Liver (tissue), 9 donors: ENCODE measurements around the gene ART3. TPM values are rescaled to one million over a fixed set of nuclear protein-coding genes. Genes with fewer than 3 reads are reported as not detected.

Experiments used
- DNase-seq: peaks from one replicate; pipeline ENCODE4 v3.0.0-alpha.2; 2017; ENCODE audit warnings: low spot score
- H3K27ac ChIP-seq, 2 donors: one replicate each; pipeline ENCODE4 v1.7.0; 2013; ENCODE audit warnings: inconsistent platforms in 2 of 2, low read length in 2 of 2, control low read depth in 1 of 2, low read depth in 1 of 2, mild to moderate bottlenecking in 1 of 2
- H3K27me3 ChIP-seq, 4 donors: one replicate each; pipeline versions ENCODE4 v1.6.1 to v1.7.0; 2013; ENCODE audit warnings: low read length in 3 of 4, inconsistent platforms in 1 of 4, mild to moderate bottlenecking in 1 of 4, moderate library complexity in 1 of 4; ENCODE audit not compliant: control insufficient read depth in 4 of 4, insufficient read depth in 4 of 4
- H3K36me3 ChIP-seq, 4 donors: one replicate each; pipeline versions ENCODE4 v1.6.1 to v1.7.0; 2013; ENCODE audit warnings: low read length in 3 of 4, mild to moderate bottlenecking in 3 of 4, low read depth in 1 of 4, moderate library complexity in 1 of 4; ENCODE audit not compliant: control insufficient read depth in 4 of 4, insufficient read depth in 3 of 4
- H3K4me1 ChIP-seq, 4 donors: one replicate each; pipeline versions ENCODE4 v1.6.1 to v1.7.0; 2013; ENCODE audit warnings: low read length in 3 of 4, mild to moderate bottlenecking in 3 of 4, moderate library complexity in 1 of 4; ENCODE audit not compliant: control insufficient read depth in 4 of 4, insufficient read depth in 4 of 4
- H3K4me3 ChIP-seq, 3 donors: one replicate each; pipeline versions ENCODE4 v1.6.1 to v1.7.0; 2013; ENCODE audit warnings: low read length in 3 of 3, control low read depth in 1 of 3, low read depth in 1 of 3, mild to moderate bottlenecking in 1 of 3
- H3K9ac ChIP-seq, 2 donors: one replicate each; pipeline ENCODE4 v1.7.0; 2013; ENCODE audit warnings: low read length in 2 of 2, mild to moderate bottlenecking in 2 of 2, moderate library complexity in 2 of 2, control low read depth in 1 of 2, low read depth in 1 of 2
- H3K9me3 ChIP-seq, 4 donors: one replicate each; pipeline versions ENCODE4 v1.6.1 to v1.7.0; 2013; ENCODE audit warnings: low read length in 3 of 4; ENCODE audit not compliant: control insufficient read depth in 4 of 4
- EGR1 ChIP-seq, 2 donors: IDR thresholded peaks; 2 replicates each; pipeline ENCODE4 v1.6.1; 2016 to 2018; ENCODE audit warnings: antibody characterized with exemption in 2 of 2, low read depth in 2 of 2
- FOXA1 ChIP-seq: IDR thresholded peaks from 2 replicates; pipeline ENCODE4 v1.6.1; 2016; ENCODE audit warnings: antibody characterized with exemption
- FOXA2 ChIP-seq: IDR thresholded peaks from 2 replicates; pipeline ENCODE4 v1.6.1; 2016; ENCODE audit warnings: antibody characterized with exemption
- GABPA ChIP-seq, 2 donors: IDR thresholded peaks in 1 of 2; conservative IDR thresholded peaks in 1 of 2; 2 replicates each; pipeline ENCODE4 v1.6.1; 2016; ENCODE audit warnings: antibody characterized with exemption in 2 of 2, mild to moderate bottlenecking in 1 of 2, moderate library complexity in 1 of 2
- HNF4A ChIP-seq, 2 donors: conservative IDR thresholded peaks; 2 replicates each; pipeline ENCODE4 v1.6.1; 2016; ENCODE audit warnings: antibody characterized with exemption in 2 of 2, mild to moderate bottlenecking in 2 of 2
- HNF4G ChIP-seq: IDR thresholded peaks from 2 replicates; pipeline ENCODE4 v1.6.1; 2016; ENCODE audit warnings: antibody characterized with exemption
- JUND ChIP-seq, 2 donors: IDR thresholded peaks; 2 replicates each; pipeline ENCODE4 v1.6.1; 2016; ENCODE audit warnings: antibody characterized with exemption in 2 of 2
- NR2F2 ChIP-seq: IDR thresholded peaks from 2 replicates; pipeline ENCODE4 v1.6.1; 2016; ENCODE audit warnings: antibody characterized with exemption
- RAD21 ChIP-seq, 2 donors: IDR thresholded peaks; 2 replicates each; pipeline ENCODE4 v1.6.1; 2016; ENCODE audit warnings: antibody characterized with exemption in 2 of 2, mild to moderate bottlenecking in 2 of 2
- RXRA ChIP-seq, 2 donors: IDR thresholded peaks; 2 replicates each; pipeline ENCODE4 v1.6.1; 2017 to 2018; ENCODE audit warnings: antibody characterized with exemption in 2 of 2, mild to moderate bottlenecking in 1 of 2
- SP1 ChIP-seq: IDR thresholded peaks from 2 replicates; pipeline ENCODE4 v1.6.1; 2018; ENCODE audit warnings: antibody characterized with exemption, mild to moderate bottlenecking
- TAF1 ChIP-seq: conservative IDR thresholded peaks from 2 replicates; pipeline ENCODE4 v1.6.1; 2016; ENCODE audit warnings: antibody characterized with exemption, mild to moderate bottlenecking
- YY1 ChIP-seq: IDR thresholded peaks from 2 replicates; pipeline ENCODE4 v1.6.1; 2016; ENCODE audit warnings: antibody characterized with exemption, mild to moderate bottlenecking
- WGBS: extraction: QIAGEN DNeasy Blood & Tissue Kit; methylation state at CpG from one replicate; pipeline ENCODE4 v1.1.7; 2013; 5-methylcytosine and 5-hydroxymethylcytosine counted together
- polyA plus RNA-seq, 2 donors: library from polyadenylated mRNA; stranded (reverse) in 1 of 2; unstranded in 1 of 2; fragments of 200-250 nt in 1 of 2; fragments of >200 nt in 1 of 2; fragmentation: Nextera tagmentation in 1 of 2; extraction: Ambion mirVana in 1 of 2; gene quantifications; one replicate each; pipeline versions ENCODE4 v1.2.1 to v1.2.3, GENCODE V29; 2013 to 2015
- total RNA-seq, 2 donors: library from RNA; depleted of rRNA; stranded (reverse); fragments of >200 nt; gene quantifications; one replicate each; pipeline ENCODE4 v1.2.3, GENCODE V29; 2014
- TF ChIP-seq, protein P1 (sequence below): IDR thresholded peaks from 2 replicates; pipeline ENCODE4 v1.6.1; 2016; ENCODE audit warnings: antibody characterized with exemption, mild to moderate bottlenecking
- TF ChIP-seq, protein P2 (sequence below): IDR thresholded peaks from 2 replicates; pipeline ENCODE4 v1.6.1; 2016; ENCODE audit warnings: antibody characterized with exemption
- TF ChIP-seq, protein P3 (sequence below): IDR thresholded peaks from 2 replicates; pipeline ENCODE4 v1.6.1; 2016; ENCODE audit warnings: antibody characterized with exemption
- TF ChIP-seq, protein P4 (sequence below): fragments of 150-350 bp; IDR thresholded peaks from 2 replicates; pipeline ENCODE4 v1.5.1; 2017; ENCODE audit warnings: improper control_type of control experiment, low read depth, low read length; ENCODE audit not compliant: missing input control
- TF ChIP-seq, protein P5 (sequence below): IDR thresholded peaks from 2 replicates; pipeline ENCODE4 v1.6.1; 2016; ENCODE audit warnings: antibody characterized with exemption
- donor health status: healthy.
- donor health status: healthy.
- donor health status: healthy.
- donor health status: healthy.
- donor health status: healthy.

ART3 gene
- total and polyA plus RNA-seq, 4 donors, result 0.08 TPM; not detected in 3

DNA sequence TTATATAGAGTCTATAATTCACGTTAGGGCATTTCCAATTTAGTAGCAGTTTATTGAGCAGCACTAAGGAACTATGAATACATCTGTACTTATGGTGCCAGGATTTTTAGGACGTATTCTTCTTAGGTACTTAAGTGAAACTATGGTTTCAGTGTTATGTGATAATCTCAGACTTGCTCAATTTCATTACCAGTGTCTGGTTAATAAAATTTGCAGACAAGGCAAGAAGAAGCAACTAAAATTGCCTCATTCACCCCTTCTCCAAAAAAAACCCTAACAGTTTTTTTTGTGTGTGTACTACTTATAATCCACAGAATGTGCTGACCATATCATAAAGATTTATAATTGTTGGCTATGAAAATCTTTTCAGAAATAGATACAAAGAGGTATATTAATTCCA is 45.2 kb upstream of the ART3 start (continued):
- TF ChIP-seq RAD21 (IDR thresholded peaks at IDR 0.05) (no peak), SP1 (no peak), FOXA1 (no peak), EGR1 (IDR thresholded peaks at IDR 0.05; ENCODE audit: low read depth in 2 of 2) (no peak)

DNA sequence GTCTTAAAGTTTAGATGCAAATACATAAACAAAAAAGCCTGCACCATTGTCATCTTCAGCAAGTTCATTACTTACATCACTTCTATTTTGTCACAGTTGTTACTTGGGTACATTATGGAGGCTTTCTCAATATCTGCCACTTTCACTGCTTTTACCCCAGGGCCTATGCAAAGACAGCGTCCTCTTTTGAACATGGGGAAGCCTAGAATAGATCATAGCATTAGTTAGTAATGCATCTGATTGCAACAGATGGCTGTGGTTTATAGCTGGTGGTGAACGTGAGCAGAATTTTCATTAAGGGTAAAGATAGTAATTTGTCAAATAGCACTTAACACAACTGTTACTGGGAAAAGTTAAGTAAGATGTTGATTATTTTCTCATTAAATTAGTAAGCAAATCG is 39.4 kb upstream of the ART3 start:
- Histone ChIP-seq H3K4me3 (no peak overlapping the region), H3K9me3 (no peaks in the 10 kb centered on the region)
- WGBS, result 74% methylated on average over 3 of the region's 3 CpGs

More for the DNA sequence above, 39.4 kb upstream of the ART3 start:
- DNase-seq, result no peak
- Histone ChIP-seq H3K27me3 (no peaks in the 10 kb centered on the region), H3K36me3 (no peaks in the 10 kb centered on the region), H3K4me1 (no peaks in the 10 kb centered on the region), H3K9ac (no peak overlapping the region), H3K27ac (no peak overlapping the region)
- TF ChIP-seq RAD21 (IDR thresholded peaks at IDR 0.05) (no peak), HNF4A (conservative IDR thresholded peaks at IDR 0.05) (no peak), YY1 (no peak), TAF1 (no peak), NR2F2 (no peak), GABPA (IDR thresholded peaks at IDR 0.05 in 1 of 2, conservative IDR thresholded peaks at IDR 0.05 in 1 of 2) (no peak), SP1 (no peak), HNF4G (no peak), RXRA (IDR thresholded peaks at IDR 0.05) (no peak), JUND (IDR thresholded peaks at IDR 0.05) (no peak), EGR1 (IDR thresholded peaks at IDR 0.05; ENCODE audit: low read depth in 2 of 2) (no peak), FOXA2 (no peak), FOXA1 (no peak)
- TF ChIP-seq, protein P1, sequence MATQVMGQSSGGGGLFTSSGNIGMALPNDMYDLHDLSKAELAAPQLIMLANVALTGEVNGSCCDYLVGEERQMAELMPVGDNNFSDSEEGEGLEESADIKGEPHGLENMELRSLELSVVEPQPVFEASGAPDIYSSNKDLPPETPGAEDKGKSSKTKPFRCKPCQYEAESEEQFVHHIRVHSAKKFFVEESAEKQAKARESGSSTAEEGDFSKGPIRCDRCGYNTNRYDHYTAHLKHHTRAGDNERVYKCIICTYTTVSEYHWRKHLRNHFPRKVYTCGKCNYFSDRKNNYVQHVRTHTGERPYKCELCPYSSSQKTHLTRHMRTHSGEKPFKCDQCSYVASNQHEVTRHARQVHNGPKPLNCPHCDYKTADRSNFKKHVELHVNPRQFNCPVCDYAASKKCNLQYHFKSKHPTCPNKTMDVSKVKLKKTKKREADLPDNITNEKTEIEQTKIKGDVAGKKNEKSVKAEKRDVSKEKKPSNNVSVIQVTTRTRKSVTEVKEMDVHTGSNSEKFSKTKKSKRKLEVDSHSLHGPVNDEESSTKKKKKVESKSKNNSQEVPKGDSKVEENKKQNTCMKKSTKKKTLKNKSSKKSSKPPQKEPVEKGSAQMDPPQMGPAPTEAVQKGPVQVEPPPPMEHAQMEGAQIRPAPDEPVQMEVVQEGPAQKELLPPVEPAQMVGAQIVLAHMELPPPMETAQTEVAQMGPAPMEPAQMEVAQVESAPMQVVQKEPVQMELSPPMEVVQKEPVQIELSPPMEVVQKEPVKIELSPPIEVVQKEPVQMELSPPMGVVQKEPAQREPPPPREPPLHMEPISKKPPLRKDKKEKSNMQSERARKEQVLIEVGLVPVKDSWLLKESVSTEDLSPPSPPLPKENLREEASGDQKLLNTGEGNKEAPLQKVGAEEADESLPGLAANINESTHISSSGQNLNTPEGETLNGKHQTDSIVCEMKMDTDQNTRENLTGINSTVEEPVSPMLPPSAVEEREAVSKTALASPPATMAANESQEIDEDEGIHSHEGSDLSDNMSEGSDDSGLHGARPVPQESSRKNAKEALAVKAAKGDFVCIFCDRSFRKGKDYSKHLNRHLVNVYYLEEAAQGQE, result no peak
- TF ChIP-seq, protein P2, sequence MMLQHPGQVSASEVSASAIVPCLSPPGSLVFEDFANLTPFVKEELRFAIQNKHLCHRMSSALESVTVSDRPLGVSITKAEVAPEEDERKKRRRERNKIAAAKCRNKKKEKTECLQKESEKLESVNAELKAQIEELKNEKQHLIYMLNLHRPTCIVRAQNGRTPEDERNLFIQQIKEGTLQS, result no peak
- TF ChIP-seq, protein P3, sequence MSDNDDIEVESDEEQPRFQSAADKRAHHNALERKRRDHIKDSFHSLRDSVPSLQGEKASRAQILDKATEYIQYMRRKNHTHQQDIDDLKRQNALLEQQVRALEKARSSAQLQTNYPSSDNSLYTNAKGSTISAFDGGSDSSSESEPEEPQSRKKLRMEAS, result no peak
- TF ChIP-seq, protein P4, sequence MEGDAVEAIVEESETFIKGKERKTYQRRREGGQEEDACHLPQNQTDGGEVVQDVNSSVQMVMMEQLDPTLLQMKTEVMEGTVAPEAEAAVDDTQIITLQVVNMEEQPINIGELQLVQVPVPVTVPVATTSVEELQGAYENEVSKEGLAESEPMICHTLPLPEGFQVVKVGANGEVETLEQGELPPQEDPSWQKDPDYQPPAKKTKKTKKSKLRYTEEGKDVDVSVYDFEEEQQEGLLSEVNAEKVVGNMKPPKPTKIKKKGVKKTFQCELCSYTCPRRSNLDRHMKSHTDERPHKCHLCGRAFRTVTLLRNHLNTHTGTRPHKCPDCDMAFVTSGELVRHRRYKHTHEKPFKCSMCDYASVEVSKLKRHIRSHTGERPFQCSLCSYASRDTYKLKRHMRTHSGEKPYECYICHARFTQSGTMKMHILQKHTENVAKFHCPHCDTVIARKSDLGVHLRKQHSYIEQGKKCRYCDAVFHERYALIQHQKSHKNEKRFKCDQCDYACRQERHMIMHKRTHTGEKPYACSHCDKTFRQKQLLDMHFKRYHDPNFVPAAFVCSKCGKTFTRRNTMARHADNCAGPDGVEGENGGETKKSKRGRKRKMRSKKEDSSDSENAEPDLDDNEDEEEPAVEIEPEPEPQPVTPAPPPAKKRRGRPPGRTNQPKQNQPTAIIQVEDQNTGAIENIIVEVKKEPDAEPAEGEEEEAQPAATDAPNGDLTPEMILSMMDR, result no peak
- TF ChIP-seq, protein P5, sequence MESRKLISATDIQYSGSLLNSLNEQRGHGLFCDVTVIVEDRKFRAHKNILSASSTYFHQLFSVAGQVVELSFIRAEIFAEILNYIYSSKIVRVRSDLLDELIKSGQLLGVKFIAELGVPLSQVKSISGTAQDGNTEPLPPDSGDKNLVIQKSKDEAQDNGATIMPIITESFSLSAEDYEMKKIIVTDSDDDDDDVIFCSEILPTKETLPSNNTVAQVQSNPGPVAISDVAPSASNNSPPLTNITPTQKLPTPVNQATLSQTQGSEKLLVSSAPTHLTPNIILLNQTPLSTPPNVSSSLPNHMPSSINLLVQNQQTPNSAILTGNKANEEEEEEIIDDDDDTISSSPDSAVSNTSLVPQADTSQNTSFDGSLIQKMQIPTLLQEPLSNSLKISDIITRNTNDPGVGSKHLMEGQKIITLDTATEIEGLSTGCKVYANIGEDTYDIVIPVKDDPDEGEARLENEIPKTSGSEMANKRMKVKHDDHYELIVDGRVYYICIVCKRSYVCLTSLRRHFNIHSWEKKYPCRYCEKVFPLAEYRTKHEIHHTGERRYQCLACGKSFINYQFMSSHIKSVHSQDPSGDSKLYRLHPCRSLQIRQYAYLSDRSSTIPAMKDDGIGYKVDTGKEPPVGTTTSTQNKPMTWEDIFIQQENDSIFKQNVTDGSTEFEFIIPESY, result no peak
